Hippocampal formation (tissue), 2 donors: ENCODE results near the gene TKTL1.
"Not testable (repeated sequence)": the region's sequence is repeated elsewhere in the genome, so short reads cannot be mapped to it uniquely, and the experiment has no call there.

Experiments used
- DNase-seq, 2 donors: peaks; one replicate each; lab custom pipeline; 2025; lab: John Stamatoyannopoulos, UW

Gene TKTL1

GRCh38 chrX:154309041-154309775, 13.6 kb downstream of the TKTL1 start:
- no peak for DNase-seq

- no peak for DNase-seq
Measured at GRCh38 chrX:154310616-154311536, 15.3 kb downstream of the TKTL1 start.

GRCh38 chrX:154312116-154312515, 16.5 kb downstream of the TKTL1 start:
- DNase-seq, result no peak

GRCh38 chrX:154313147-154313546, 17.6 kb downstream of the TKTL1 start:
- DNase-seq, result no peak

GRCh38 chrX:154315416-154315815, 19.8 kb downstream of the TKTL1 start:
- no peak for DNase-seq

- DNase-seq, result no peak
Measured at GRCh38 chrX:154317391-154317995, 21.9 kb downstream of the TKTL1 start.

- no peak for DNase-seq
Measured at GRCh38 chrX:154320406-154320805, 24.8 kb downstream of the TKTL1 start.

GRCh38 chrX:154321152-154321551, 25.6 kb downstream of the TKTL1 start:
- DNase-seq, result no peak

- DNase-seq, result no peak
Measured at GRCh38 chrX:154321594-154321993, 26.0 kb downstream of the TKTL1 start.

GRCh38 chrX:154322890-154323289, 27.3 kb downstream of the TKTL1 start:
- no peak for DNase-seq

GRCh38 chrX:154323537-154323936, 27.9 kb downstream of the TKTL1 start:
- DNase-seq, result no peak

- DNase-seq, result no peak
Measured at GRCh38 chrX:154325541-154325940, 29.9 kb downstream of the TKTL1 start.

- no peak for DNase-seq
Measured at GRCh38 chrX:154327038-154327820, 31.6 kb downstream of the TKTL1 start.

GRCh38 chrX:154328646-154329045, 33.1 kb downstream of the TKTL1 start:
- DNase-seq, result no peak

- no peak for DNase-seq
Measured at GRCh38 chrX:154329294-154329693, 33.7 kb downstream of the TKTL1 start.

- DNase-seq, result no peak
Measured at GRCh38 chrX:154332561-154332960, 37.0 kb downstream of the TKTL1 start.

GRCh38 chrX:154333116-154333515, 37.5 kb downstream of the TKTL1 start:
- no peak for DNase-seq

- no peak for DNase-seq
Measured at GRCh38 chrX:154333837-154334271, 38.3 kb downstream of the TKTL1 start.

GRCh38 chrX:154334496-154334895, 38.9 kb downstream of the TKTL1 start:
- no peak for DNase-seq

GRCh38 chrX:154341399-154342298, 46.1 kb downstream of the TKTL1 start:
- not testable (repeated sequence) for DNase-seq

- DNase-seq, result not testable (repeated sequence)
Measured at GRCh38 chrX:154343063-154343462, 47.5 kb downstream of the TKTL1 start.
